Esophagus squamous epithelium (tissue), 5 donors: ENCODE data around the gene PTPN21. TPM values are rescaled to one million over a fixed set of nuclear protein-coding genes. Genes with fewer than 3 reads are reported as not detected.

Experiments used
- DNase-seq: peaks from one replicate; lab custom pipeline; 2025; lab: John Stamatoyannopoulos, UW
- H3K27ac ChIP-seq, 4 donors: fragments of 200-600 bp; sonication (generic); one replicate each; pipeline ENCODE4 v1.5.1; 2016 to 2019; ENCODE audit warnings: mild to moderate bottlenecking in 1 of 4
- H3K27me3 ChIP-seq, 4 donors: fragments of 200-600 bp; sonication (generic); 1 replicate in 3 of 4; 2 replicates in 1 of 4; pipeline versions ENCODE4 v1.5.1 to v1.6.0; 2017 to 2021; ENCODE audit warnings: antibody characterized with exemption in 1 of 4
- H3K36me3 ChIP-seq, 3 donors: fragments of 200-600 bp; sonication (generic); one replicate each; pipeline ENCODE4 v1.5.1; 2016 to 2019
- H3K4me1 ChIP-seq, 3 donors: fragments of 200-600 bp; sonication (generic); one replicate each; pipeline ENCODE4 v1.5.1; 2017 to 2019
- H3K4me3 ChIP-seq, 4 donors: fragments of 200-600 bp; sonication (generic); 1 replicate in 3 of 4; 2 replicates in 1 of 4; pipeline ENCODE4 v1.5.1; 2016 to 2019; ENCODE audit warnings: mild to moderate bottlenecking in 2 of 4, moderate library complexity in 1 of 4
- H3K9me3 ChIP-seq, 3 donors: fragments of 200-600 bp; sonication (generic); one replicate each; pipeline ENCODE4 v1.5.1; 2016 to 2019
- CTCF ChIP-seq, 6 experiments: fragments of 450-650 bp in 4 of 6; fragments of 200-600 bp in 2 of 6; sonication (generic) in 2 of 6; IDR thresholded peaks; one replicate each; pipeline ENCODE4 v1.5.1; 2016 to 2019; ENCODE audit warnings: antibody characterized with exemption in 6 of 6, mild to moderate bottlenecking in 4 of 6, moderate library complexity in 4 of 6
- POLR2A ChIP-seq, 4 donors: fragments of 450-650 bp; IDR thresholded peaks; one replicate each; pipeline ENCODE4 v1.6.1; 2017; ENCODE audit warnings: antibody characterized with exemption in 4 of 4, mild to moderate bottlenecking in 4 of 4, moderate library complexity in 3 of 4
- WGBS, 2 donors: methylation state at CpG; one replicate each; pipeline ENCODE4 v1.1.5; 2018; 5-methylcytosine and 5-hydroxymethylcytosine counted together
- intact Hi-C: fragments of 100-400 bp; cut with DNase I; formaldehyde crosslinking; loops from one replicate; pipeline ENCODE4 v1.15.0; 2022
- total RNA-seq, 4 donors: library from RNA; depleted of rRNA; stranded (reverse); fragments of >200 nt; gene quantifications; one replicate each; pipeline ENCODE4 v1.1.0, GENCODE V29; 2016
- donor health status: DM: yes; HTN: yes; CAD: no.

PTPN21 gene
- total RNA-seq, 4 donors from 2014 or later = 4.7 to 14.5 (median 6.1) TPM

GRCh38 chr14:88556581-88556980, 1.8 kb upstream of the PTPN21 start:
- Histone ChIP-seq H3K27me3 (peaks cover 0 to 3% (median 0%) of the 10 kb centered on the region in 4 donors), H3K27ac (peak overlapping the region in 1 of 4 donors; percentile 14), H3K4me3 (no peak overlapping the region), H3K36me3 (no peaks in the 10 kb centered on the region), H3K4me1 (peaks cover 5 to 39% (median 7%) of the 10 kb centered on the region in 3 donors), H3K9me3 (no peaks in the 10 kb centered on the region)
- no peak for DNase-seq
- intact Hi-C loops = loop anchor here (10.0 kb wide), 1 partner anchor 62 kb away; no protein-coding TSS in a partner anchor
- 64 to 66% methylated on average over 3 of the region's 3 CpGs for WGBS, 2 donors
- no peak for TF ChIP-seq CTCF (IDR thresholded peaks at IDR 0.05)
- TF ChIP-seq POLR2A (IDR thresholded peaks at IDR 0.05) = no peak

- no peak for TF ChIP-seq POLR2A (IDR thresholded peaks at IDR 0.05)
- TF ChIP-seq CTCF (IDR thresholded peaks at IDR 0.05) = no peak
- Histone ChIP-seq H3K4me1 (peaks cover 7 to 56% (median 9%) of the 10 kb centered on the region in 3 donors), H3K9me3 (no peaks in the 10 kb centered on the region), H3K4me3 (peak overlapping the region; percentile 60 to 89 (median 74)), H3K27ac (peak overlapping the region; percentile 84 to 94 (median 92)), H3K27me3 (peaks cover 0 to 3% (median 0%) of the 10 kb centered on the region in 4 donors), H3K36me3 (peaks cover 0 to 15% (median 0%) of the 10 kb centered on the region in 3 donors)
- no peak for DNase-seq
- intact Hi-C loops = loop anchor here (10.0 kb wide), 1 partner anchor 59 kb away; no protein-coding TSS in a partner anchor
- WGBS, 2 donors = 5% methylated on average over 19 of the region's 19 CpGs
These were observed 836 bp downstream of the PTPN21 start for GRCh38 chr14:88553886-88554456.

- TF ChIP-seq POLR2A (IDR thresholded peaks at IDR 0.05) = no peak
- TF ChIP-seq CTCF (IDR thresholded peaks at IDR 0.05) = no peak
These were observed 1.9 kb downstream of the PTPN21 start for GRCh38 chr14:88552876-88553275.

GRCh38 chr14:88551980-88552431, 2.8 kb downstream of the PTPN21 start:
- peaks cover 0 to 3% (median 0%) of the 10 kb centered on the region in 4 donors for H3K27me3 ChIP-seq
- H3K27ac ChIP-seq = peak overlapping the region; percentile 56 to 81 (median 78)
- H3K9me3 ChIP-seq = no peaks in the 10 kb centered on the region
- H3K36me3 ChIP-seq = peaks cover 0 to 35% (median 0%) of the 10 kb centered on the region in 3 donors
- intact Hi-C loops = loop anchor here (10.0 kb wide), 1 partner anchor 57 kb away; no protein-coding TSS in a partner anchor
- TF ChIP-seq POLR2A (IDR thresholded peaks at IDR 0.05) (no peak), CTCF (IDR thresholded peaks at IDR 0.05) (no peak)
- WGBS, 2 donors = 17 to 19% methylated on average over 10 to 18 of the region's 23 CpGs
- peak overlapping the region; percentile 38 to 72 (median 64) for H3K4me3 ChIP-seq
- peaks cover 7 to 56% (median 9%) of the 10 kb centered on the region in 3 donors for H3K4me1 ChIP-seq
- no peak for DNase-seq

More at GRCh38 chr14:88552876-88553275, 1.9 kb downstream of the PTPN21 start:
- no peak overlapping the region for H3K4me3 ChIP-seq
- H3K9me3 ChIP-seq = no peaks in the 10 kb centered on the region
- H3K36me3 ChIP-seq = peaks cover 0 to 26% (median 0%) of the 10 kb centered on the region in 3 donors
- DNase-seq = no peak
- H3K27me3 ChIP-seq = peaks cover 0 to 3% (median 0%) of the 10 kb centered on the region in 4 donors
- H3K27ac ChIP-seq = no peak overlapping the region
- intact Hi-C loops = loop anchor here (10.0 kb wide), 1 partner anchor 58 kb away; no protein-coding TSS in a partner anchor
- WGBS, 2 donors = 70 to 73% methylated on average over 2 of the region's 2 CpGs
- peaks cover 7 to 56% (median 9%) of the 10 kb centered on the region in 3 donors for H3K4me1 ChIP-seq
